SU-DHL-6 (cell line): ENCODE results near the gene ELOB.

Source experiments
- H2AFZ ChIP-seq: fragments of 200-600 bp; sonication (generic); 2 replicates; pipeline ENCODE4 v1.6.1; 2014; ENCODE audit warnings: low read depth, mild to moderate bottlenecking, moderate library complexity, mixed read lengths, antibody characterized with exemption, low read length; ENCODE audit not compliant: severe bottlenecking
- H3F3A ChIP-seq: fragments of 200-600 bp; shearing (Covaris generic); 2 replicates; pipeline ENCODE4 v1.6.0; 2016; ENCODE audit warnings: antibody characterized with exemption, mild to moderate bottlenecking; ENCODE audit not compliant: insufficient read depth
- H3K27ac ChIP-seq: fragments of 200-600 bp; sonication (generic); 2 replicates; pipeline ENCODE4 v1.5.1; 2016; ENCODE audit warnings: low read depth, mild to moderate bottlenecking, low read length, moderate library complexity, mixed read lengths
- H3K27me3 ChIP-seq: fragments of 200-600 bp; sonication (generic), shearing (Covaris generic); 2 replicates; pipeline ENCODE4 v1.6.0; 2014; ENCODE audit warnings: mild to moderate bottlenecking, low read length
- H3K36me3 ChIP-seq: fragments of 200-600 bp; sonication (generic); 2 replicates; pipeline ENCODE4 v1.6.1; 2014; ENCODE audit warnings: mild to moderate bottlenecking, low read length, mixed read lengths
- H3K4me2 ChIP-seq: fragments of 300-600, 200-600 bp; shearing (Covaris generic), sonication (generic); 2 replicates; pipeline ENCODE4 v1.6.0; 2014; ENCODE audit warnings: low read length, low read depth, mild to moderate bottlenecking; ENCODE audit not compliant: poor library complexity, severe bottlenecking
- H3K4me3 ChIP-seq: fragments of 200-600 bp; sonication (generic); 2 replicates; pipeline ENCODE4 v1.5.1; 2014; ENCODE audit warnings: antibody characterized with exemption, low read length, mild to moderate bottlenecking, mixed read lengths; ENCODE audit not compliant: insufficient read depth, poor library complexity, severe bottlenecking
- H3K79me2 ChIP-seq: fragments of 200-600 bp; sonication (generic); 2 replicates; pipeline ENCODE4 v1.6.1; 2014; ENCODE audit warnings: mild to moderate bottlenecking, low read length, moderate library complexity; ENCODE audit not compliant: insufficient read depth
- H3K9ac ChIP-seq: fragments of 200-600 bp; sonication (generic); 2 replicates; pipeline ENCODE4 v1.7.0; 2014; ENCODE audit warnings: mild to moderate bottlenecking, low read length
- H3K9me2 ChIP-seq: fragments of 200-600 bp; sonication (generic); replicated peaks from 2 replicates; pipeline ENCODE4 v1.6.1; 2014; ENCODE audit warnings: low read length; ENCODE audit not compliant: insufficient read depth
- H3K9me3 ChIP-seq: fragments of 200-600 bp; sonication (generic); 2 replicates; pipeline ENCODE4 v1.6.1; 2014; ENCODE audit warnings: low read length, mixed read lengths; ENCODE audit not compliant: insufficient read depth
- H4K20me1 ChIP-seq: fragments of 200-600 bp; sonication (generic); 2 replicates; pipeline ENCODE4 v1.6.1; 2014; ENCODE audit warnings: low read depth, mild to moderate bottlenecking, antibody characterized with exemption, low read length, moderate library complexity, mixed read lengths
- CTCF ChIP-seq: fragments of 200-600 bp; sonication (generic); IDR thresholded peaks from one replicate; pipeline ENCODE4 v1.5.1; 2017; ENCODE audit warnings: antibody characterized with exemption, mild to moderate bottlenecking, low read length, moderate library complexity; ENCODE audit not compliant: insufficient read depth, poor library complexity, severe bottlenecking
- EZH2phosphoT487 ChIP-seq: fragments of 200-600 bp; sonication (generic), shearing (Covaris generic); conservative IDR thresholded peaks from 2 replicates; pipeline ENCODE4 v1.6.1; 2018; ENCODE audit warnings: mild to moderate bottlenecking, antibody characterized with exemption, low read length, moderate library complexity, mixed read lengths

Gene ELOB

DNA sequence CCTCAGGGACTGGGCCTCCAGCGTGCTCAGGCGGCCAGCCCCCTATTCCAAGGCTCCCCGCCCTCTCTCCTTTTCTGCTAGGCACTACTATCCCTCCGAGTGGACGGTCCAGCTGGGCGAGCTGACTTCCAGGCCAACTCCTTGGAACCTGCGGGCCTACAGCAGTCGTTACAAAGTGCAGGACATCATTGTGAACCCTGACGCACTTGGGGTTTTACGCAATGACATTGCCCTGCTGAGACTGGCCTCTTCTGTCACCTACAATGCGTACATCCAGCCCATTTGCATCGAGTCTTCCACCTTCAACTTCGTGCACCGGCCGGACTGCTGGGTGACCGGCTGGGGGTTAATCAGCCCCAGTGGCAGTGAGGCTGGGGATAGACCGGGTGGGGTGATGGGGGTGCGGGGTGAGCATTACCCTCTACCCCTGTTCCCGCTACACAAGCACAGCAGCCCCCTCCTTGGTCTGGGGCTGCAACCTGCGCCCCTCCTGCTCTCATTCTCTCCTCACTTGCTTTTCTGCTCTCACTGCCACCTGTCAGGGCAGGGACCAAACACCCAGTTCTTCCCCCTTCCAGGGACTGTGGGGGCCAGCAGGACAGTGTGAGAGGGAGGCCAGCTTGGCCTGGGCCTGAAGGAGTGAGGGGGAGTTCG, 22.3 kb upstream of the ELOB start:
- Histone ChIP-seq H3K9me3 (no peaks in the 10 kb centered on the region), H3K27me3 (no peaks in the 10 kb centered on the region), H3K9ac (no peak overlapping the region), H3K4me2 (no peak overlapping the region), H3F3A (no peaks in the 10 kb centered on the region), H3K79me2 (no peaks in the 10 kb centered on the region), H4K20me1 (no peaks in the 10 kb centered on the region), H3K9me2 (no peaks in the 10 kb centered on the region), H3K27ac (no peak overlapping the region), H3K4me3 (no peak overlapping the region), H3K36me3 (no peaks in the 10 kb centered on the region), H2AFZ (no peak overlapping the region)
- TF ChIP-seq CTCF: no peak
- no peak for TF ChIP-seq EZH2phosphoT487

DNA sequence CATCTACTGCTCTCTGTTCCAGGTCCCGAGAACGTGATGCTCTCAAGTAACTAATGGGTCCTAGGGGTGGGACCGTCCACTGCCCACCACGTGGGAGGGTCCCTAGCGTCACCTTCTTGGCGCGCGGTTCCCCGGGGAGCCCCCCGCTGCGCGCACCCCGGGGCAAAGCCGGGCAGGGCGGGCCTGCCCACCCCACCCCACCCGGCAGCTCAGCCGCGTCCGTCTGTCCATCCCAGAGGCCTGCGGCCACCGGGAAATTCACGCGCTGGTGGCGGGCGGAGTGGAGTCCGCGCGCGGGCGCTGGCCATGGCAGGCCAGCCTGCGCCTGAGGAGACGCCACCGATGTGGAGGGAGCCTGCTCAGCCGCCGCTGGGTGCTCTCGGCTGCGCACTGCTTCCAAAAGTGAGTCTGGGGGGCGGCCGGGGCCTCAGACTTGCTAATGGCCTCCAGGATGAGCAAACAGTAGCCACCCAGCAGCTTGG, 21.7 kb upstream of the ELOB start:
- Histone ChIP-seq H2AFZ (no peak overlapping the region), H3K36me3 (no peaks in the 10 kb centered on the region), H3K4me3 (no peak overlapping the region), H3K4me2 (no peak overlapping the region), H3K9ac (no peak overlapping the region), H3K79me2 (no peaks in the 10 kb centered on the region), H3F3A (no peaks in the 10 kb centered on the region), H3K27me3 (no peaks in the 10 kb centered on the region), H3K9me2 (no peaks in the 10 kb centered on the region), H4K20me1 (no peaks in the 10 kb centered on the region), H3K9me3 (no peaks in the 10 kb centered on the region), H3K27ac (no peak overlapping the region)
- TF ChIP-seq EZH2phosphoT487 (no peak), CTCF (no peak)

DNA sequence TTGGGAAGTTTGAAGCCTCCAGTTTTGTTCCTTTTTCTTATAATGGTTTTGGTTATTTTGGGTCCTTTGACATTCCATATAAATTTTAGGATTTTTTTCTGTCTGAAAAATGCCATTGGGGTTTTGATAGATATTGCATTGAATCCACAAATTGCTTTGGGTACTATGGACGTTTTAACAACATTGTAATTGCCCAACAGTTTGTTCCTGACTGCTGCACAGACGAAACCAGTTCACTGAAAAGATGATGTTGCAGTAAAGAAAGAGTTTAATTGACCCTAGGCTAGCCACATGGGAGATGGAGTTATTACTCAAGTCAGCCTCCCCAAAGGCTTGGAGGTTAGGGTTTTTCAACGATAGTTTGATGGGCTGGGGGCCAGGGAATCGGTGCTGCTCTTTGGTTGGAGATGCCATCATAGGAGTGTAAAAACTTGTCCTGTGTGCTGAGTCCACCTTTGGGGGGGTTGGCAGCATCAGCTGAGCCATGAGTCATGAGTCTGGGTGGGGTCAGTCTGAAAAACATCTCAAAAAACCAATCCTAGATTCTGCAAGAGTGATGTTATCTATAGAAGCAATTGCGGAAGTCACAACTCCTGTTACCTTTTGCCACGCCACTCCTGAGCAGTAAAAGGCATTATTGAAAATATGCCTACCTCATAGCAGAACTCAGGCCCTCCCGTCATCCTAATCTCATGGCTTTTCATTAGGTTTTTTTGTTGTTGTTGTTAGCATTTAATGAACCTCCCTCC, 18.5 kb upstream of the ELOB start:
- no peaks in the 10 kb centered on the region for H3K9me3 ChIP-seq
- no peaks in the 10 kb centered on the region for H4K20me1 ChIP-seq
- no peak overlapping the region for H3K9ac ChIP-seq
- no peaks in the 10 kb centered on the region for H3K36me3 ChIP-seq
- H3K27ac ChIP-seq: no peak overlapping the region
- H3K4me2 ChIP-seq: no peak overlapping the region
- no peak overlapping the region for H2AFZ ChIP-seq
- no peak overlapping the region for H3K4me3 ChIP-seq
- H3F3A ChIP-seq: no peaks in the 10 kb centered on the region
- H3K9me2 ChIP-seq: no peaks in the 10 kb centered on the region
- H3K79me2 ChIP-seq: no peaks in the 10 kb centered on the region
- no peaks in the 10 kb centered on the region for H3K27me3 ChIP-seq
- TF ChIP-seq CTCF (no peak), EZH2phosphoT487 (no peak)
